ENCODE data around the gene PLD5. TPM values are rescaled to one million over a fixed set of nuclear protein-coding genes. Genes with fewer than 3 reads are reported as not detected.

Gene PLD5
- total RNA-seq, 1 donor from 2014 or later: 1.0 TPM

- H3K9me3 Mint-ChIP-seq (ENCODE audit: low read depth): peaks cover 5% of the 10 kb centered on the region
- no peaks in the 10 kb centered on the region for H3K36me3 Mint-ChIP-seq (ENCODE audit: insufficient read depth)
- H3K27ac Mint-ChIP-seq: no peak overlapping the region
- H3K4me3 Mint-ChIP-seq (ENCODE audit: low read depth): no peak overlapping the region
- no peaks in the 10 kb centered on the region for H3K4me1 Mint-ChIP-seq (ENCODE audit: low read depth)
- no peak for TF ChIP-seq CTCF (IDR thresholded peaks at IDR 0.05; ENCODE audit: unreplicated experiment)
- no peaks in the 10 kb centered on the region for H3K27me3 Mint-ChIP-seq
- no peak for DNase-seq (ENCODE audit: low spot score, unreplicated experiment)
Observed at GRCh38 chr1:242043165-242043564, 481.3 kb downstream of the PLD5 start.

- Mint-ChIP-seq H3K27me3 (no peaks in the 10 kb centered on the region), H3K4me3 (ENCODE audit: low read depth) (no peak overlapping the region), H3K36me3 (ENCODE audit: insufficient read depth) (no peaks in the 10 kb centered on the region), H3K4me1 (ENCODE audit: low read depth) (peaks cover 1% of the 10 kb centered on the region), H3K27ac (no peak overlapping the region), H3K9me3 (ENCODE audit: low read depth) (peaks cover 7% of the 10 kb centered on the region)
- DNase-seq (ENCODE audit: low spot score, unreplicated experiment): no peak
- TF ChIP-seq CTCF (IDR thresholded peaks at IDR 0.05; ENCODE audit: unreplicated experiment): no peak
Observed at GRCh38 chr1:242034392-242034791, 490.1 kb downstream of the PLD5 start.

GRCh38 chr1:242033447-242033846, 491.1 kb downstream of the PLD5 start:
- no peak for TF ChIP-seq CTCF (IDR thresholded peaks at IDR 0.05; ENCODE audit: unreplicated experiment)
- Mint-ChIP-seq H3K9me3 (ENCODE audit: low read depth) (peaks cover 7% of the 10 kb centered on the region), H3K27ac (no peak overlapping the region), H3K36me3 (ENCODE audit: insufficient read depth) (no peaks in the 10 kb centered on the region), H3K27me3 (no peaks in the 10 kb centered on the region), H3K4me1 (ENCODE audit: low read depth) (peaks cover 1% of the 10 kb centered on the region), H3K4me3 (ENCODE audit: low read depth) (no peak overlapping the region)
- no peak for DNase-seq (ENCODE audit: low spot score, unreplicated experiment)

All from progenitor cell of endocrine pancreas (in vitro differentiated cells).